Endometrium (tissue), 2 donors: ENCODE results near the gene A3GALT2.
A peak's percentile ranks its signal among the peaks of the same experiment; 100 is the strongest.

Experiments
- FAIRE-seq: peaks from 2 replicates; lab custom pipeline; 2012; peaks lifted over from hg19 to GRCh38; lab: Jason Lieb, UNC
- donor health status: control.
- donor health status: control.

Gene A3GALT2

DNA sequence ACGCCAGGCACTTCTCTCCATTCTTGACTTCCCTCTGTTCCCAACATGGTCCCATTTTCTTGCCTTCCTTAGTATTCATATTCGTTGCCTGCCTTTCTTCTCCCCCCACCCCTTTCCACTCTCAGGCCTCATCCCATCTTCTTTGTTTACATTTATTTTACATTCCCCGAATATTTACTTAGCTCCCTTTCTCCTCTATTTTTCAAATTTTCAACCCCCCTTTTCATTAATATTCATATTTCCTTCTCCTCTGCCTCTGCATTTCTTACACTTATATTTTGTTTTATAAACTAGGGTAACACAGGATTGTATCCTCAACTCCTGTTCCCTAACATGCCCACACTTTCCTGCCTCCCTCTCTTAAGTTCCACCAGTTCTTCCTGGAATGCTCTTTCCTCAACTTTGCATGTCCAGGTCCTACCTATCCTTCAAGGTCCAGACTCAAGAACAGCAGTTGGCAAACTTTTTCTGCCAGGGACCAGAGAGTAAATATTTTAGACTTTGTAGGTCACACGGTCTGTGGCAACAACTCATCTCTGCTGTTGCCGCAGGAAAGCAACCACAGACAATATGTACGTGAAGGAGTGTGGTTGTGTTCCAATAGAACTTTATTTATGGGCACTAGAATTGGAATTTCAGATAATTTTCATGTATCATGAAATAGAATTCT is 29.8 kb upstream of the A3GALT2 start:
- FAIRE-seq, result no peak

DNA sequence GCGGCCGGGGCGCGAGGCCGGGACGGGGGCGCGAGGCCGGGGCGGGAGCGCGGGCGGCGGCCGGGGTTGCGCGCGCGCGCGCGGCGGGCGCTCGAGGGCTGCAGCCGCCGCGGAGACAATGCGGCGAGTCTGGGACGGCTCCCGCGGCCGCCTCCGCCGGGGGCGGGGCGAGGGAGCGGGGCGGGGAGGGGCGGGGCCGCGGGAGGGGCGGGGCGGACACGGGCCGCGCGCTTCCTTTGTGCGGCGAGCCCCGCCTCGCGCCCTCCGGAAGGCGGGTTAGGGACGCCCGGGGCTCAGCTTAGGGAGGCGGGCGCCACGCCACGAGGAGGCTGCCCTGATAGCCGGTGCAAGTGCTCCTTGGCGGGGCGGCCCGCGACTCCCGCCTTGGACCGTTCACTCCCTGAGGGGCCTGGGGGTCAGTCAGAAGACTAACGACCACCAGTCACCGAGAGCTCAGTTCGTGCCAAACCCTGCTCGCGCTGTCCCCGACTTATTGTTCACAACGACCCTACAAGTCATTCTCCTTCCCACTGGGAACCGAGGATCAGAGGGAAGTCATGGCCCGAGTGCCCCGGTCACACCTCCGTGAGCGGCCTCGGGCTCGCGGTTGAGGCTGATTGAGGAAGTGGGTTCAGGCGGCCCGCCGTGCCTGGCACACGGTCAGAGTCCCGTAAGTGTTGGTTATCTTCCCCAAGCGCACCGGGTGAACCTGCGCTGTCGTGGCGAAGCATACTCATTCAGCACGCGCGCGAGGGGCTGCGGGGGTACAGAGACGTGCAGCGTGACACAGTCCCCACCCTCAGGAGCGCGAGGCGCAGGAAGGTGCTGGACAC is 29.1 kb upstream of the A3GALT2 start:
- no peak for FAIRE-seq

GRCh38 chr1:33349081-33349759 is 28.3 kb upstream of the A3GALT2 start:
- no peak for FAIRE-seq

DNA sequence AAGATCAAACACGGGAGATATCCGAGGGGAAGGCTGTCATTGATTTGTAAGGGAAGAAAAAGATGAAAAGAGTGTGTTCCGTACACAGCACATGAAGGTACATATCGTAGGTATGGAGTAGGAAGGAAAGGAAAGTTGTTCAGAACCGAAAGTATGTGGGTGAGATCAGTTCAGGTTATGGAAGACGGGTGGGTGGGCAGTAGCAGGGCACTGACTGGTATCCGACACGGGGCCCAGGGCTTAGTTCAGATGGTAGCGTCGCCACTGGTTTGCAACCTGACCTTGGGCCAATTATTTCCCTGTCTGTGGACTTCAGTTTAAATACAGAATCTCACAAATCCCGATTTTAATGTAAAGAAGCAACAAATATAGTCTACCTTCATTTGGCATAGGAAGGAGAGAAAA is 27.8 kb upstream of the A3GALT2 start:
- FAIRE-seq, result no peak

GRCh38 chr1:33348194-33348593 is 27.3 kb upstream of the A3GALT2 start:
- FAIRE-seq, result no peak

DNA sequence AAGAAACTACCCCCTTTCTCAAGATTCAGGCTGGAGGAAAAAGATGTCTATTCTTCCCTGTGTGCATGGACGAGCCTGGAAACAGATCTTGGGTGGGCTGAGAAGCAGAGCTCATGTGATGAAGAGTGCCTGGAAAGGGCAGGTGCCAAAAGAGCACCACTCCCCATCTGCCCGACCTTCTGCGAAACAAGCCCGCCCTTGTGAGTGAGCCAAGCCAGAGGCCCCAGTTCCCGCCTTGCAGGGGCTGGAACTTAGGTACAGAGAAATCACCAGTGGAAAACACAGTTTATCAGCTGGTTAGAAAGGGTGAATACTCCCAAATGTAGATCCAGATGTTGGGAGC is 26.7 kb upstream of the A3GALT2 start:
- FAIRE-seq, result no peak

DNA sequence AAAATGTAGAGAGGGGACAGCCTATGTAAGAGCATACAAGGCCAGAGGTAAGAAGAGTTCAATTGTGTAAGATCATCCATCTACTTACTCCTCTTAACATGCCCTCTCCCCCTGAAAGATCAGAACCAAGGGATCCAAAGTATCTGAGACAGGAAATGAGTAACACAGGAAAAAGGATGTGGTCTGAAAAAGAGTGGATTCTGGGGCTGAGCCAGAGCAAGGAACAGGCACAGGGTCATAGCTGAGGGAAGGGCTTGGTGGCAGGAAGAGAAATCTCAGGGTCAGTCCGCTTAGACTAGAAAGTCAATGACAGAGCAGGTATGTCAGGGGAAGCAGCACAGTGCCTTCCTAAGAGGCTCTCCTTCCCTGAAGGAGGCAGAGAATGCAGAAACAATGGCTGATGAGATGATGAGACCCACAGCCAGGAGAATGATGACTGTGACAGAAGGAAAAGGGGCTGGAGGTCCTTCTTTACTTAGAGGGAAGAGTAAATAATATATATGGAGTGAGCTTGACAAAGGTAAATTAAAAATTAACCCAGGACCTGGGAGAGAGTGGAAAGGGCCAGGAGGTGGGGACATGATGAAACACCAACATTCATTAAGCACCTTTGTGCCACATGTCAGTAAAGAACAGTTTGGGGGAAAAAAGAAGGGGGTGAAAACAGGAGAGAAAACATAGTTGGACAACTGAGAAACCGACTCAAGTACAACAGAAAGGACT is 26.2 kb upstream of the A3GALT2 start:
- no peak for FAIRE-seq

DNA sequence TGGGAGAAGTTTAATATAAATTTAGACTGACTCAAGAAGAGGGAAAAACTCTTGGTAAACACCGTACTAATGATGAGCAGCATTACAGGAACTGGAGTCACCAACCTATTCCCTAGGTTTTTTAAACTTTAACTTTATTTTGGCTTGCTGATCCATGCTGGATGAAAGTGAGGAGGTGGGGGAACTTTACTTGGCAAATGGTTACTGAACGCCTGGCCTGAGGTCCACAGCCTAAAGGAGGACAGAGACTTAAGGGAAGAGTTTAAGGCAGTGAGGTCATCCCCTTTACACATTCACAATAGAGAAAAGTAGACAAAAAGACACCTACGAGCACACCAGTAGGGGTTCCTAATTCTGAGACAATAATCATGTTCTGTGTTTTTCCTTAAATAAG is 25.6 kb upstream of the A3GALT2 start:
- no peak for FAIRE-seq

GRCh38 chr1:33344896-33345560 is 24.1 kb upstream of the A3GALT2 start:
- no peak for FAIRE-seq

GRCh38 chr1:33343539-33343938 is 22.6 kb upstream of the A3GALT2 start:
- no peak for FAIRE-seq

DNA sequence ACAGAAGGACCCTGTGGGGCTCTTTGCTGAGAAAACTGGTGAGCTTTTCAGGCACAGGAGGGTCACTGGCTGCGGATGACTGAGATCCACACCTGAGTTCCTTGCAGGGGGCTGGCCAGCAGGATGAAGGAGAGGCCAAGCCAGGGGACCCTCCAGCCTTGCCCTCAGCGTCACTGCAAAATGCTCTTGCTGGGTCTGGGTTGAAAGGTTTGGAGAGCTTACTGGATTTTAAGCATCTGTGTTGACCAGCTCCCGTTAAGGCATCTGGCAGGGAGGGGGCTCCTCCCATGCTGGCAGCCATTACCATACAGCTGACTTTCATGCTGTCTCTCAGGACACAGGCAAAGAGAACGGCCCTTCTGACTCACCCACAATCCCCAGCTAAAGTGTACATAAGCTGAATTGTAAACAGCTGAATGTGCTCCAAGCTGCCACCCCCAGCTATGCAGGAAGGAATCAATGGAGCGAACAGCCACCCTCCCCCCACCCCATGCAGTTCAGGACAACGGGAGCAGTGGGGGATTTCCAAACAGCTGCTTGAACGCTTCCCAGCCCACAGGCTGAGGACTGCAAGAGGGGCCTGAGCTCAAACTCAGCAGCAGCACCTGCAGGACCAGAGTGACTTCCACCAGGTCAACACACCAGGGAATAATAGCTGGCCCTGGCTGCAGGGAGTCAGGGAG is 21.3 kb upstream of the A3GALT2 start:
- FAIRE-seq, result no peak

DNA sequence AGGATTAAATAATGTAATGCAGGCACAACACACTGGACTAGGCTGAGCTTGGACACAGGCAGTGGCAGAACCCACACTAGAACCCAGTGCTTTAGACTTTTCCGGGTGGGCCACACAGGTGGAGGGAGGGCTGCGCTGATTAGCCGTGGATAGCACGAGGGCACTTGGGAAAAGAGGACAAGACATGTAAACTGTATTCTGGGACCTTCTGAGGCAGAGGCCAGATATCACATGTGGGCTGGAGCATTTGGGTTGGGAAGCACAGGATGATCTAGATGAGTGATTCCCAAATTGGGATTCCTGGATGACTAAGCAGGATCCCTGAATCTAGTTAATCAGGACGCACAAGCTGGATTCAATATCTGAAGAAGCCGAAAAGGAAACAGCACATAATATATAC is 20.3 kb upstream of the A3GALT2 start:
- FAIRE-seq, result no peak

DNA sequence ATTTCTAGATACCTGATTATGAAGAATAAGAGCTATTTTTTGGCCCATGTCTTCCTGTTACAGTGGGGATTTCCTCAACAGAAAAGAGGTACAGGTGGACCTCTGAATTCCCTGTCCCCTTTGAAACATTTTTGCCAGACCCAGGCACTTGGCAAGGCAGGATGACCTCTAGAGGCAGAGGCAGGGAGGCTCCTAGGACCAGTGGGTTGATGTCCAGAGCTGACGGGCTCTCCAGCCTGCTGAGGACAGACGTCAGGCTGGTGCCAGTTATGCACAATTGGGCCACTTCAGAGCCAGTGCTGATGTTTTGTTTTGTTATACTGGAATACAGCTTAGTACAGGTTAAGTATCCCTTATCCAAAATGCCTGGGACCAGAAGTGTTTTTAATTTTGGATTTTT is 18.5 kb upstream of the A3GALT2 start:
- no peak for FAIRE-seq

- peak; percentile 61 for FAIRE-seq
Observed at GRCh38 chr1:33338440-33339211, 17.7 kb upstream of the A3GALT2 start.

DNA sequence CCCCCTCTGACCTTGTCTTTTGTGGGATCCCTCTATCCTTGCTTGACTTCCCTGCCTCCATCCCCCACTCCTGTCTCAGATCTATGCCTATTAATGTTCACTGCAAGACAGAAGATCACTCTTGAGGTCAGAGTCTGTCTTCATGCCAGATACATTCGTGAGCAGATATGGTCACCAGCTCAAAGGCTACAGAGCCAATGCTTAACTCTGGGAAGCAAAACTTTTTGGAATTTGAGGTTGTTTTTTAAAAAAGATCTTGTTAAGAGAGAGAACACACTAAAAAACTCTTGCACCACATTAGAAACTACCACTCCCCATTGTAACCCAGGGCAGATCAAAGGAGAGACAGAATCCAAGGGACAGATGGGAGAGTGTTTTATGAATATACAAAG is 17.1 kb upstream of the A3GALT2 start:
- no peak for FAIRE-seq

- FAIRE-seq, result no peak
Observed at GRCh38 chr1:33337441-33337840, 16.5 kb upstream of the A3GALT2 start.

DNA sequence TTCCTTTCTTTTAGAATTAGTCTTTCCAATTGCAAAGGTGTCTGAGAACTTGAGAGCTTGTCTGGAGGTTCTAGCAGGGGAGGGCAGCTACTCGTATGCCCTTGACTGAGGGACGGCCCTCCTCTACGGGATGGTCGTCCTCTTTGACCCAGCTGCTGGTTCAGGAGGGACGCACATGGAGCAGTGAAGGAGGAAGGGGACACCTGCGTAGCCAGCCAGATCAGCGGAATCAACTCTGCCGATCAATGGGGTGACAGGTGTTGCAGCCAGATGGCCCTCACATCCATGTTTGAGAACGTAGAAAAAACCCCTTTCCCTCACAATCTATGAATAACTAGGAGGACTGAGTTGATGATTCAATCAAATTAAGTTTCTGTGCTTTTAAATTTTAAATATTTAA is 15.7 kb upstream of the A3GALT2 start:
- no peak for FAIRE-seq

DNA sequence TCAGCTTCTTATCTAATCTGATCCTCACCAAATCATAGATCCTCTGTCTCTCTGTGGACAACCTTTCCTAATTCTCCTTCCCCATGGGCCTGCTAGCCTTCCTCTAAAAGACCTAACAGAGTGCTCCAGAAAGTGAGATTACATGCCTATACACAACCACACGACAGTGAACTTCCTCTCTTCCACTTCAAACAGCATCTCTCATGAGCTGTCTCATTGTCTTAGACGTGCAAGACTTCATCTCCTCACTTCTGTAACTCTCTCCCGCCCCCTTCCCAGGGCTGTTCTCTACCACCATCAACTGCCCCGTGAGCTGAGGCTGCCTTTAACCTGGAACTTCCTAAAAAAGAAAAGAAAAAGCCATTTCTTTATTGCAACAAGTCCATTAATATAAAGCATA is 14.1 kb upstream of the A3GALT2 start:
- FAIRE-seq, result no peak

- FAIRE-seq, result no peak
Observed at GRCh38 chr1:33334081-33334552, 13.2 kb upstream of the A3GALT2 start.

GRCh38 chr1:33332881-33333280 is 12.0 kb upstream of the A3GALT2 start:
- no peak for FAIRE-seq

DNA sequence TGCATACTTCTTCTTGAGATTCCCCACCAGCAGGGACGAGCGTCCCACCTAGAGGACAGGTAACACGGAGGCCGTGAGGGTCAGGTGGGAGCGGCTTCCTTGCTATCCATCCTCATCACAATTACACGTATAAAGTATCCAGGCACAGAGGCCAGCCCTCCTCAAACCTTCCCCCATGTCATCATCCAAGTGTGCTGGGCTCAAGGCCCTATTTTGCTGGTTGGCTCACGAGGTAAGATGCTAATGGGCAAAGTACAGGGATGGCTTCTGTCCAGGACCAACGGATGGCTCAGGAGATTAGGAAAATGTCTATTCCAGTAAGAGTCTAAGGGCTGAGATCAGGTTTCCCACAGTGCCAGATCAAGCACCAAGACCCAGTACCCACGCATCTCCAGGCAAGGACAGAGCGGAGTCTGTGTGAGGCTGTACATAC is 11.5 kb upstream of the A3GALT2 start:
- FAIRE-seq, result no peak
